Measurements from ENCODE around the gene SYNJ2. TPM values are rescaled to one million over a fixed set of nuclear protein-coding genes. Genes with fewer than 3 reads are reported as not detected.

SYNJ2 gene
- polyA plus RNA-seq, 2 of the 4 experiments (the other 2 are of a cell fraction): 22.3 to 26.5 TPM

DNA sequence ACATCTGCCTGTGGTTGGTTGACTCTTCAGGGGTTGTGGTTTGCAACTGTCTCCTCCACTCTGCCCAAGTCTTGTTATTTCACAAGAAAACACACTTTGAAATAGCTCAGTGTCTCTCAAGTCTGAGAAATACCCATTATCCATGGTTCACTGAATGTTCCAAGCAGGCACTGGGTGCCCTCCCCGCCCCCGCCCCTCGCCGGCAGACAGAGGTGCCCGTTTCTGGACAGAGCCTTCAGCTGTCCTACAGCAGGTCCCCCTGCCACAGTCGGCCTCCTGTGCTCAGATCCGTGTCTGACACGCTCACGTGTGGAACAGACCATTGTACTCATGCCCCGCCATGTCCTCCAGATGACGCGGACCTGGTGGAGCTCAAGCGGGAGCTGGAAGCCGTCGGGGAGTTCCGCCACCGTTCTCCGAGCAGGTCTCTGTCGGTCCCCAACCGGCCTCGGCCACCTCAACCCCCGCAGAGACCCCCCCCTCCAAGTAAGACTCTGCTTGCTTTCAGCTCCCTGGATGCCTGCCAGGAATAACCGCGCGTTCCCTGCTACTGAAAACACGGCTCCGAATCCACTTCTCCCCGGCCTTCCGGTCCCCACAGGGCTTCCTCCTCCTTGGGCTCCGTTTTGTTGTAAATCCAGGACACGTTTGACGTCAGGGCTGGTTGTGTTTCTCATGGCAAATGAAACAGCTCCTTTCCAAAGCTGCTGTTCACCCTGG is 105.0 kb downstream of the SYNJ2 start:
- TF ChIP-seq EHF (CRISPR knock-in tag; IDR thresholded peaks at IDR 0.05) (no peak), FOSB (CRISPR knock-in tag; IDR thresholded peaks at IDR 0.05) (no peak), SREBF2 (IDR thresholded peaks at IDR 0.05) (no peak)
- Histone ChIP-seq H3K4me2 (no peak overlapping the region), H3K9me3 (no peaks in the 10 kb centered on the region), H3K27ac (no peak overlapping the region), H3K4me1 (no peaks in the 10 kb centered on the region), H3K4me3 (no peak overlapping the region)
- DNase-seq (ENCODE audit: low read depth in 1 of 2, low spot score in 1 of 2) (no peak), ATAC-seq (no peak), FAIRE-seq (no peak)
- 98% methylated on average over 22 of the region's 32 CpGs for WGBS (ENCODE audit: missing lambda C conversion rate)
- ChIA-PET CTCF (interaction anchor here (1.1 to 3.0 kb wide), 3 partner anchors 15 to 330 kb away, joined by 3 to 16 read pairs (median 3); no protein-coding TSS in a partner anchor), POLR2A (no interaction called here)

DNA sequence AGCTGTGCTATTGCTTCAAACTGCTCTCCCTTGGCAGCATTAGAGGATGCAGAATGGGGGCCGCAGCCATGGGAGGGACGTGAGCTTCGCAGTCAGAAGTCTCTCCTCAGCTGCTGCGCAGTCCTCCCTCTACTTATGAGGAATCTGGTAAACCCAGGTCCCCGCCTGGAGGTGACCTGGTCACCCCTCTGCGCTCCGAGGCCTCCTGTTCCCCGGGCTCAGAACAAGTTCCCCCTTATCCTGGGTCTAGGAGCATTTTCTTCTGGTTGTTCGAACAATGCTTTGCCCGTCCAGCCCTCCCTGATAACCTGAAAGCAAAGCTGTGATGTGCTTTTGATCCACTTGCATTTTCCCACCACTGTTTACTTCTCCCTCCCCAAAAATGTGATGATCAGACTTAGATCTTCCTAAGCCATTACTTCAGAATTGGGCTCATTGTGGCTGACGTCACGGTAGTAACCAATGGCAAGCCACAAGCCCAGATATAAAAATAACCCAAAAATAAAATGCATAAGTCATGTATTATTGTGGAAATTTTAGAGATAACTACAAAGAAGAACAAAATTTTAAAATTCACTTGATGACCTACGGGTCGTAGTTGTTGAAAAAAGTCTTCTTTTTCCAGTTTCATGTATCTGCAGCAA is 105.7 kb downstream of the SYNJ2 start:
- H3K4me1 ChIP-seq: no peaks in the 10 kb centered on the region
- no peak overlapping the region for H3K4me3 ChIP-seq
- H3K9me3 ChIP-seq: no peaks in the 10 kb centered on the region
- ChIA-PET POLR2A (no interaction called here), CTCF (interaction anchor here (1.1 to 3.0 kb wide), 2 partner anchors 15 to 39 kb away, joined by 3 to 16 read pairs; no protein-coding TSS in a partner anchor)
- H3K27ac ChIP-seq: no peak overlapping the region
- 92% methylated on average over 14 of the region's 14 CpGs for WGBS (ENCODE audit: missing lambda C conversion rate)
- TF ChIP-seq HOXA7 (CRISPR knock-in tag; IDR thresholded peaks at IDR 0.05) (no peak), ZSCAN20 (CRISPR knock-in tag; IDR thresholded peaks at IDR 0.05) (no peak), SREBF2 (IDR thresholded peaks at IDR 0.05) (no peak), ESRRA (IDR thresholded peaks at IDR 0.05; ENCODE audit: borderline replicate concordance, low read length) (no peak), RFX5 (IDR thresholded peaks at IDR 0.05) (no peak), HOXB5 (CRISPR knock-in tag; IDR thresholded peaks at IDR 0.05) (no peak), NPAS2 (CRISPR knock-in tag; IDR thresholded peaks at IDR 0.05; ENCODE audit: borderline replicate concordance) (no peak), HDAC2 (IDR thresholded peaks at IDR 0.05) (no peak), FOXS1 (CRISPR knock-in tag; IDR thresholded peaks at IDR 0.05) (no peak), JUNB (IDR thresholded peaks at IDR 0.05) (no peak), RNF2 (IDR thresholded peaks at IDR 0.05; ENCODE audit: borderline replicate concordance, low read depth) (no peak)
- TF ChIP-seq, protein P1, sequence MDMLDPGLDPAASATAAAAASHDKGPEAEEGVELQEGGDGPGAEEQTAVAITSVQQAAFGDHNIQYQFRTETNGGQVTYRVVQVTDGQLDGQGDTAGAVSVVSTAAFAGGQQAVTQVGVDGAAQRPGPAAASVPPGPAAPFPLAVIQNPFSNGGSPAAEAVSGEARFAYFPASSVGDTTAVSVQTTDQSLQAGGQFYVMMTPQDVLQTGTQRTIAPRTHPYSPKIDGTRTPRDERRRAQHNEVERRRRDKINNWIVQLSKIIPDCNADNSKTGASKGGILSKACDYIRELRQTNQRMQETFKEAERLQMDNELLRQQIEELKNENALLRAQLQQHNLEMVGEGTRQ (IDR thresholded peaks at IDR 0.05): no peak
- FAIRE-seq: no peak
- ATAC-seq: no peak
- DNase-seq (ENCODE audit: low read depth in 1 of 2, low spot score in 1 of 2): no peak
- no peak overlapping the region for H3K4me2 ChIP-seq

DNA sequence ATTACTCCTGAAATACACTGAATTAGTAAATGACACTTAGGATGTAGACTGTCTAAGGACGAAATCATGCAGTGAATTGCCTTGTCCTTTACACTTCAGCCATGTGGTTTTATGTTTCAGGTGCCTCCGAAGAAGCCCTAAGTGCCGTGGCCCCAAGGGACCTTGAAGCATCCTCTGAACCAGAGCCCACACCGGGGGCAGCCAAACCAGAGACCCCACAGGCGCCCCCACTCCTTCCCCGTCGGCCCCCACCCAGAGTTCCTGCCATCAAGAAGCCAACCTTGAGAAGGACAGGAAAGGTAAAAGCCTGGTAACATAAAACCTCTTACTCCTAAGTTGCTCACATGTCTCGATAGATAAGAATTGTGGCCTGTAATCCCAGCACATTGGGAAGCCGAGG is 111.1 kb downstream of the SYNJ2 start:
- Histone ChIP-seq H3K9me3 (no peaks in the 10 kb centered on the region), H3K4me1 (no peaks in the 10 kb centered on the region), H3K27ac (no peak overlapping the region), H3K4me2 (no peak overlapping the region), H3K4me3 (no peak overlapping the region)
- CTCF ChIA-PET: interaction anchor here (1.1 kb wide), 1 partner anchor 220 kb away, joined by 3 read pairs; no protein-coding TSS in a partner anchor
- DNase-seq (ENCODE audit: low read depth in 1 of 2, low spot score in 1 of 2) (no peak), FAIRE-seq (no peak), ATAC-seq (no peak)
- WGBS (ENCODE audit: missing lambda C conversion rate): 94% methylated on average over 7 of the region's 9 CpGs
- POLR2A ChIA-PET: no interaction called here
- TF ChIP-seq CBX2 (IDR thresholded peaks at IDR 0.05; ENCODE audit: borderline replicate concordance, low read depth) (no peak), HDAC2 (IDR thresholded peaks at IDR 0.05) (no peak)

DNA sequence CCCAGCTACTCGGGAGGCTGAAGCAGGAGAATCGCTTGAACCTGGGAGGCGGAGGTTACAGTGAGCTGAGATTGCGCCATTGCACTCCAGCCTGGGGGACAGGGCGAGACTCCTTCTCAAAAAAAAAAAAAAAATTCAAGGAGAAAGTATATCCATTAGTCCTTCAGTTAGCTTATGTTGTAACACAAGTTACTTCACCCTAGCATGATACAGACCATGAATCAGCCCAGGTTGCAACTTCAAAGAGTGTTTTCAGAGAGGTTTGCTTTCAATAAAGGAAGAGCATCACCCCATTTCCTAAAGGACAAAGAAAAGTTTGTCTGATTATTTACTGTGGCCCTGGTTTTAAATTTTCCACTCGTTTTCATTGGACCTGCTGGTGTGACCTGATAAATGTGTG is 113.4 kb downstream of the SYNJ2 start:
- ChIA-PET CTCF (no interaction called here), POLR2A (no interaction called here)
- no peaks in the 10 kb centered on the region for H3K9me3 ChIP-seq
- no peaks in the 10 kb centered on the region for H3K4me1 ChIP-seq
- no peak overlapping the region for H3K4me2 ChIP-seq
- DNase-seq (ENCODE audit: low read depth in 1 of 2, low spot score in 1 of 2): no peak
- no peak for ATAC-seq
- FAIRE-seq: no peak
- TF ChIP-seq PHF8 (IDR thresholded peaks at IDR 0.05; ENCODE audit: borderline replicate concordance, low read depth) (no peak), RNF2 (IDR thresholded peaks at IDR 0.05; ENCODE audit: borderline replicate concordance, low read depth) (no peak), EP300 (IDR thresholded peaks at IDR 0.05) (no peak), ZC3H11A (IDR thresholded peaks at IDR 0.05) (no peak), TFCP2L1 (CRISPR knock-in tag; IDR thresholded peaks at IDR 0.05) (no peak), ZFP36 (IDR thresholded peaks at IDR 0.05; ENCODE audit: borderline replicate concordance, partially characterized antibody) (no peak), HOXB5 (CRISPR knock-in tag; IDR thresholded peaks at IDR 0.05) (no peak), BHLHE40 (IDR thresholded peaks at IDR 0.05; ENCODE audit: low read depth, low read length) (no peak), CBX8 (IDR thresholded peaks at IDR 0.05) (no peak), FOSL2 (IDR thresholded peaks at IDR 0.05) (no peak), FOSL2 (CRISPR knock-in tag; IDR thresholded peaks at IDR 0.05) (no peak), RFX5 (IDR thresholded peaks at IDR 0.05) (no peak), MAFK (IDR thresholded peaks at IDR 0.05; ENCODE audit: partially characterized antibody) (no peak), TP53 (CRISPR knock-in tag; IDR thresholded peaks at IDR 0.05) (no peak), RARB (CRISPR knock-in tag; IDR thresholded peaks at IDR 0.05) (no peak)
- TF ChIP-seq, protein P2, sequence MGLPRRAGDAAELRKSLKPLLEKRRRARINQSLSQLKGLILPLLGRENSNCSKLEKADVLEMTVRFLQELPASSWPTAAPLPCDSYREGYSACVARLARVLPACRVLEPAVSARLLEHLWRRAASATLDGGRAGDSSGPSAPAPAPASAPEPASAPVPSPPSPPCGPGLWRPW (IDR thresholded peaks at IDR 0.05): no peak
- TF ChIP-seq, protein P3, sequence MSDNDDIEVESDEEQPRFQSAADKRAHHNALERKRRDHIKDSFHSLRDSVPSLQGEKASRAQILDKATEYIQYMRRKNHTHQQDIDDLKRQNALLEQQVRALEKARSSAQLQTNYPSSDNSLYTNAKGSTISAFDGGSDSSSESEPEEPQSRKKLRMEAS (IDR thresholded peaks at IDR 0.05): no peak
- no peak overlapping the region for H3K27ac ChIP-seq
- H3K4me3 ChIP-seq: no peak overlapping the region
- WGBS (ENCODE audit: missing lambda C conversion rate): 92% methylated on average over 6 of the region's 6 CpGs
